ENCODE data around the gene CTNNA1. TPM values are rescaled to one million over a fixed set of nuclear protein-coding genes. Genes with fewer than 3 reads are reported as not detected.
"Not testable (repeated sequence)": the region's sequence is repeated elsewhere in the genome, so short reads cannot be mapped to it uniquely, and the experiment has no call there.

CTNNA1 gene
- total RNA-seq, 2 donors from 2014 or later = 400 to 483 TPM

DNA sequence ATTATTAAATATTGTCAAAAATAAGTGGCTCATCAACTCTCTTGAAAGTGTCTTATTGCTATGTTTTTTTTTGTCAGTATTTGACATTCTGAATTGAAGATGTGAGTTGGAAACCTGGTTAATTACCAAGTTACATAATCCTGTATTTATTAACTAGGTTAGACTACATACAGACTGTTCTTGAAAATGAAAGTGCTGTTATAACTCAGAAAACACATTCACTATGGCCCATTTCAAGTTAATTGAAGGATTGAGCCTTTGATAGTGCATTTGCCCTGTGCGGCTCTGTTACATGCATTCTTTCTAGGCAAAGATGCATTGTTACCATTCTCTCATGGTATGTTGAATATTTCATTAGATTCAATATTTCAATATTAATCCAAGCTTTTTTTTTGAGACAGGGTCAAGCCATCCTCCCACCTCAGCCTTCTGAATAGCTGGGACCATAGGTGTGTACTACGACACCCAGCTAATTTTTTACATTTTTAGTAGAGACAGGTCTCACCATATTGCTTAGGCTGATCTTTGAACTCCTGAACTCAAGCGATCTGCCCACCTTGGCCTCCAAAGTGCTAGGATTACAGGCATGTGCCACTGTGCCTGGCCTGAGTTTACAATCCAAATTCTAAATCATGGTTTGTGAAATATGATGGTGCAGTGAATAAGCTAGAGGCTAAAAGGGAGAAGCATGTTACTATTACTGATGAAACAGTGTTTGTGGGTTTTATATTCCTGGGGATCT lies 10.0 kb downstream of the CTNNA1 start:
- Histone ChIP-seq H3K9ac (ENCODE audit: low read depth in 2 of 2, low read length in 2 of 2) (no peak overlapping the region), H3K36me3 (no peaks in the 10 kb centered on the region), H3K27me3 (no peaks in the 10 kb centered on the region), H3K4me3 (no peak overlapping the region), H3K4me1 (no peaks in the 10 kb centered on the region), H3K27ac (no peak overlapping the region), H3K9me3 (no peaks in the 10 kb centered on the region)
- DNase-seq = no peak
- TF ChIP-seq, protein P1, sequence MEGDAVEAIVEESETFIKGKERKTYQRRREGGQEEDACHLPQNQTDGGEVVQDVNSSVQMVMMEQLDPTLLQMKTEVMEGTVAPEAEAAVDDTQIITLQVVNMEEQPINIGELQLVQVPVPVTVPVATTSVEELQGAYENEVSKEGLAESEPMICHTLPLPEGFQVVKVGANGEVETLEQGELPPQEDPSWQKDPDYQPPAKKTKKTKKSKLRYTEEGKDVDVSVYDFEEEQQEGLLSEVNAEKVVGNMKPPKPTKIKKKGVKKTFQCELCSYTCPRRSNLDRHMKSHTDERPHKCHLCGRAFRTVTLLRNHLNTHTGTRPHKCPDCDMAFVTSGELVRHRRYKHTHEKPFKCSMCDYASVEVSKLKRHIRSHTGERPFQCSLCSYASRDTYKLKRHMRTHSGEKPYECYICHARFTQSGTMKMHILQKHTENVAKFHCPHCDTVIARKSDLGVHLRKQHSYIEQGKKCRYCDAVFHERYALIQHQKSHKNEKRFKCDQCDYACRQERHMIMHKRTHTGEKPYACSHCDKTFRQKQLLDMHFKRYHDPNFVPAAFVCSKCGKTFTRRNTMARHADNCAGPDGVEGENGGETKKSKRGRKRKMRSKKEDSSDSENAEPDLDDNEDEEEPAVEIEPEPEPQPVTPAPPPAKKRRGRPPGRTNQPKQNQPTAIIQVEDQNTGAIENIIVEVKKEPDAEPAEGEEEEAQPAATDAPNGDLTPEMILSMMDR (IDR thresholded peaks at IDR 0.05) = no peak
- intact Hi-C loops (cut with DNase I) = no loop called here

DNA sequence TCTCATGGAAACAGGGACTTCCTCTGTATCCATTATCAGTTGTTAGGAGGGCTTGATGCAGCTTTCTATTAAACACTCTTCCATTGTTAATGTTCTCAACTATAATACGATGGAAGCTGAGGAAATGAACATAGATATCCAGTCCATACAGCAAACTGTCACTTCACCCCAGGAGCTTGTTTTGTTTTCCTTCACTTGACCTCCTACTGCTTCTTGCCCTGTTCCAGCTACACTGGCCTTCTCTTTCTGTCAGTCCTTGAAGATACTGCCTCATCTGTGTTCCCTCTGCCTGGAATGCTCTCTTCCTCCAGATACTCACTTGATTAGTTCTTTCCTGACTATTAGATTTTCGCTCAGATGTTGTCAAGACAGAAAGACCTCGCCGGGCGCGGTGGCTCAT lies 17.1 kb downstream of the CTNNA1 start:
- DNase-seq = no peak
- TF ChIP-seq, protein P1 (IDR thresholded peaks at IDR 0.05) = no peak
- intact Hi-C loops (cut with DNase I) = no loop called here
- Histone ChIP-seq H3K9ac (ENCODE audit: low read depth in 2 of 2, low read length in 2 of 2) (no peak overlapping the region), H3K27me3 (no peaks in the 10 kb centered on the region), H3K4me3 (no peak overlapping the region), H3K9me3 (no peaks in the 10 kb centered on the region), H3K36me3 (no peaks in the 10 kb centered on the region), H3K27ac (no peak overlapping the region), H3K4me1 (no peaks in the 10 kb centered on the region)

DNA sequence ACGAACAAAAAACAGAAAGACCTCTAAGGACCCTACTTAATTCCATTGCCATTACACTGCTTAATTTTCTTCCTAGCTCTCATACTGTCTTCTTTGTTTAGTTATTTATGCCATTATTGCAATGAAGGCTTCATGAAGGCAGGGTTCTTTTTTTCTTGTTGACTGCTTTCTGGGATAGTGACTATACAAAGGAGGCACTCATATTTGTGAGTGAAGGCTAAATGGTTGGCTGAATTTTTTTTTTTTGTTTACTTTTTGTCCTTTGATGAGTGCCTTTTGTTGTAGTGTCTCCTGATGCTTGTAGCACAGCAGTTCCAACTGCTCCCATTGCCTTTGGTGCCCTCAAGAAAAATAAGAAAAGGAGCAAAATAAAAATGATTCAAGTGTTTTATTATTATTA lies 17.8 kb downstream of the CTNNA1 start:
- no peaks in the 10 kb centered on the region for H3K4me1 ChIP-seq

DNA sequence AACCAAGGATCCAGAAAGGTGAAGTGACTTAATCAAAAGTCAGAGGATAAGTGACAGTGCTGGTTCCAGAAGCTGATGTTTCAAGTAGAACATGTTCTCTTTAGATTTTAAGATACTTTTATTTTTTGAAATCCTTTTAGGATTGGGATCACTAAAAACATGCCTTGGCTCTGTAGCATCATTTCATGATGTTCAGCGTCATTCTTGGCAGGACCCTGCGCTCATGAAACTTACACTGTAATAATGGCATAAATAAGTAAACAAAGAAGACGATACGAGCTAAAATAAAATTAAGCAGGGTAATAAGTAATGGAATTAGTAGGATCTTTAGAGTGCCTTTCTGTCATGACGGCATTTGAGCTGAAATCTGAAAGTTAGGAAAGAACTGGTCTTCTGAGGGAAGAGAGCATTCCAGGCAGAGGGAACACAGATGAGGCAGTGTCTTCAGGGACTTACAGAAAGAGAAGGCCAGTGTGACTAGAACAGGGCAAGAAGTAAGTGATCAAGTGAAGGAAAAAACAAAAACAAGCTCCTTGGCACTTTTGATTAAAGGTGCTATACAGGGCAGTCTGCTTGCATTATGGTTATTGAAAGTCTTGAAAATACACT lies 19.9 kb downstream of the CTNNA1 start:
- no peak overlapping the region for H3K9ac ChIP-seq (ENCODE audit: low read depth in 2 of 2, low read length in 2 of 2)
- no peaks in the 10 kb centered on the region for H3K4me1 ChIP-seq
- no peak overlapping the region for H3K4me3 ChIP-seq
- H3K9me3 ChIP-seq = no peaks in the 10 kb centered on the region
- TF ChIP-seq, protein P1 (IDR thresholded peaks at IDR 0.05) = no peak
- DNase-seq = no peak
- H3K27ac ChIP-seq = no peak overlapping the region
- no peaks in the 10 kb centered on the region for H3K36me3 ChIP-seq
- intact Hi-C loops (cut with DNase I) = no loop called here
- H3K27me3 ChIP-seq = no peaks in the 10 kb centered on the region

More for the DNA sequence above, 17.8 kb downstream of the CTNNA1 start:
- TF ChIP-seq, protein P1 (IDR thresholded peaks at IDR 0.05) = no peak
- H3K9me3 ChIP-seq = no peaks in the 10 kb centered on the region
- H3K9ac ChIP-seq (ENCODE audit: low read depth in 2 of 2, low read length in 2 of 2) = no peak overlapping the region
- intact Hi-C loops (cut with DNase I) = no loop called here
- H3K36me3 ChIP-seq = no peaks in the 10 kb centered on the region
- DNase-seq = no peak
- H3K27me3 ChIP-seq = no peaks in the 10 kb centered on the region
- no peak overlapping the region for H3K27ac ChIP-seq
- no peak overlapping the region for H3K4me3 ChIP-seq

DNA sequence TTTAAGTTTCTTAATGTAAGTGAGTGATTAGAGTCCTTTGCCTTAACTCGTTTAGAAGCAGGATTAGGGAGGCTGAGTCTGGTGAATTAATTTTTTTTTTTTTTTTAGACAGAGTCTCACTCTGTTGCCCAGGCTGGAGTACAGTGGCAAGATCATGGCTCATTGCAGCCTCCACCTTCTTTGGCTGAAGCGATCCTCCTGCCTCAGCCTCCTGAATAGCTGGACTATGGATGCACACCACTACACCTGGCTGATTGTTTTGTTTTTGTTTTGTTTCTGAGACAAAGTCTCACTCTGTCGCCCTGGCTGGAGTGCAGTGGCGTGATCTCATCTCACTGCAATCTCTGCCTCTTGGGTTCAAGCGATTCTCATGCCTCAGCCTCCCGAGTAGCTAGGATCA lies 20.4 kb downstream of the CTNNA1 start:
- H3K27me3 ChIP-seq; H3K9me3 ChIP-seq; H3K9ac ChIP-seq (ENCODE audit: low read depth in 2 of 2, low read length in 2 of 2); H3K27ac ChIP-seq; intact Hi-C loops (cut with DNase I); H3K36me3 ChIP-seq; H3K4me1 ChIP-seq; DNase-seq; H3K4me3 ChIP-seq: not testable (repeated sequence)

DNA sequence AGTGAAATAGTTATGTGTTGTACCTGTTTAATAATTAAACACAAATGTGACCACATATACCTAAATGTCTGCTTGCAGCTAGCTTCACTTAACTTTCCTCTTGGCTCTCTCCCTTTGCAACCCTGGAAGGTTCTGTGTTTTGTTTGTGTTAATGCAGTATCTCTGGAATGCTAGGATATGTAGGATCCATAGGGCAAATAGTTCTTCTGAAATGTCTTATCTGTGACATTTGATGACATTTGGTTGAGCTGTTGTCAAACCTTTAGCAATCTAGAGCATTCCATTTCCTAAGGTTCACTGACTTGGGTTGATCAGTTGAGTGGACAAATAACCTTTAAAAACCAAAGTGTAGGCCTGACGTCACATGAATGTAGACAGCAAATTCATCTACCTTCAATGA lies 21.8 kb downstream of the CTNNA1 start:
- Histone ChIP-seq H3K4me1 (no peaks in the 10 kb centered on the region), H3K9me3 (no peaks in the 10 kb centered on the region), H3K4me3 (no peak overlapping the region), H3K36me3 (no peaks in the 10 kb centered on the region), H3K27me3 (no peaks in the 10 kb centered on the region), H3K9ac (ENCODE audit: low read depth in 2 of 2, low read length in 2 of 2) (no peak overlapping the region), H3K27ac (no peak overlapping the region)
- intact Hi-C loops (cut with DNase I) = no loop called here
- TF ChIP-seq, protein P1 (IDR thresholded peaks at IDR 0.05) = no peak
- no peak for DNase-seq
